HG02588 (cell line): ENCODE data around the gene SSRP1.

ENCODE experiments used
- ATAC-seq: cut with Tn5 transposase; IDR thresholded peaks from one replicate; pipeline ENCODE4 v1.9.1; 2021; ENCODE audit warnings: mild to moderate bottlenecking, moderate library complexity; ENCODE audit not compliant: unreplicated experiment

SSRP1 gene

GRCh38 chr11:57320067-57320718 lies 15.5 kb downstream of the SSRP1 start:
- ATAC-seq = no peak

DNA sequence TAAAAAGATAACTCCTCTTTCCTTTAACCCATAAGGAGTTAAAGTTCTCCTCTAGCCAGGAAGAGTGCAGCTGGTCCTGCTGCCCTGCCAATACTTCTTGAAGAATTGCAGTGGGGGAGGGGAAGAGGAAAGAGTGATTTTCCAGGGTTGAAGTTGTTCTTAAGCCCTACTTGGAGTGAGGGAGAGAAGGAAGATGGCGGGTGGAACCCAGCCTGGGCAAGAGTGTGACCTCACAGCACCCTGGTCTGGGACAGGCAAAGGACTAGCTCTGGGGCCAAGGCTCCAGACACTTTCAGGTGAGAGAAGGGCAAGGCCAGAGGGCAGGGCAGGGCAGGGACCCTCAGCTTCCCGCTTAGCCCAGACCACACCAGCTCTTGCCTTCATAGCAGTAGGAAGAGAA lies 17.5 kb downstream of the SSRP1 start:
- no peak for ATAC-seq

DNA sequence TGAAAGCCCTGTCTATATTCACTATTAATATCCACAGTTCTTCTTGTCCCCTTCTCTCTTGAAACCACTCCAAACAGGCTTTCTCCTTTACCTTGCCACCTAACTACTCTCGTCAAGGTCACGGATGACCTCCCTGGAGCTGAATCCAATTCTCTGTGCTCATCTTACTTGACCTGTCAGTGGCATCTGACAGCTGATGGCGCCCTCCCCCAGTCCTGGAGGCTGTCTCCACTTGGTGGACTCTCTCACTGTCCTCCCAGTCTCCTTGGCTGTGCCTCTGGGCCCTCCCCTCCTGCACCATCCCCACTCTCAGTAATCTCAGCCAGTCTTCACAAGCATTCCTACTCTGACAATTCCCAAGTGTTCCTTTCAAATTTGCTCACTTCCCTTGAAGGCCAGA lies 19.7 kb downstream of the SSRP1 start:
- ATAC-seq = no peak

GRCh38 chr11:57315491-57315890 lies 20.2 kb downstream of the SSRP1 start:
- ATAC-seq = no peak

GRCh38 chr11:57314221-57314973 lies 21.3 kb downstream of the SSRP1 start:
- no peak for ATAC-seq

DNA sequence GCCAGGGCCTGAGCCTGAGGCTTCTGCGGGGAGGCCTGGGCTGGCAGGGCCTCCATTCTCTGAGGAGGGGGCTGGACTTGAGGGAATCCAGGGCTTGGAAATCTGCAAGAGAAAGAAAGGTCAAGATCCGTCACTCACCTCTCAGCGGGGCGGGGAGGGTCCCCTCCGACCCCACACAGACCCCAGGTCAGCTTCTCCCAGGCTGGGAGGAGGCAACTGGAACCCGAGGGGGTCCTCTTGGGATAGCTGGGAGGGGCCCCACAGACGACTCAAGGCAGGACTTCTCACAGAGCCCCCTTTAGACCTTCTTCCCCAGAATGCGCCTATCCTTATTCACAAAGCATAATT lies 21.9 kb downstream of the SSRP1 start:
- no peak for ATAC-seq

GRCh38 chr11:57313071-57313787 lies 22.5 kb downstream of the SSRP1 start:
- ATAC-seq = no peak

GRCh38 chr11:57312511-57313021 lies 23.1 kb downstream of the SSRP1 start:
- no peak for ATAC-seq

- peak; percentile 97 for ATAC-seq
Observed at GRCh38 chr11:57311109-57311936, 24.4 kb downstream of the SSRP1 start.

DNA sequence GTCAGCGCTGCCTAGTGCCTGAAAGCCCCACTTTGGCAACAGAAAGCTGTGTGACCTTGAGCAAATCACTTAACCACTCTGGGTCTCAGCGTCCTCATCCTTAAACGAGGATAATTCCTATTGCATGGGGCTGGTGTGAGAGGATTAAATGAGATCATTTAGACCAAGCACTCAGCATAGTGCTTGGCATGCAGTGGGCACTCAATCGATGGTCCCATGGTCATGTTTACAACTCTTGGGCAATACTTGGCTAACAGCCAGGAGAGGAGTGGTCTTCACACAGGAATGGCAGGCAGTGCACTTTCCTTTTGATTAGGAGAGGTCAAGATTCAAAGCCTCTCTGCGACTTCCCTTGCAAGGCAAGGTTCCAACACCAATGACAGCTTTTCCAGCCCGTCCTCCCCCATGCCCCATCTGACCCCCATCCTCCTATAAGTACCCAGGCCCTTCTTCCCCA lies 25.0 kb downstream of the SSRP1 start:
- ATAC-seq = no peak

GRCh38 chr11:57310091-57310490 lies 25.6 kb downstream of the SSRP1 start:
- no peak for ATAC-seq

DNA sequence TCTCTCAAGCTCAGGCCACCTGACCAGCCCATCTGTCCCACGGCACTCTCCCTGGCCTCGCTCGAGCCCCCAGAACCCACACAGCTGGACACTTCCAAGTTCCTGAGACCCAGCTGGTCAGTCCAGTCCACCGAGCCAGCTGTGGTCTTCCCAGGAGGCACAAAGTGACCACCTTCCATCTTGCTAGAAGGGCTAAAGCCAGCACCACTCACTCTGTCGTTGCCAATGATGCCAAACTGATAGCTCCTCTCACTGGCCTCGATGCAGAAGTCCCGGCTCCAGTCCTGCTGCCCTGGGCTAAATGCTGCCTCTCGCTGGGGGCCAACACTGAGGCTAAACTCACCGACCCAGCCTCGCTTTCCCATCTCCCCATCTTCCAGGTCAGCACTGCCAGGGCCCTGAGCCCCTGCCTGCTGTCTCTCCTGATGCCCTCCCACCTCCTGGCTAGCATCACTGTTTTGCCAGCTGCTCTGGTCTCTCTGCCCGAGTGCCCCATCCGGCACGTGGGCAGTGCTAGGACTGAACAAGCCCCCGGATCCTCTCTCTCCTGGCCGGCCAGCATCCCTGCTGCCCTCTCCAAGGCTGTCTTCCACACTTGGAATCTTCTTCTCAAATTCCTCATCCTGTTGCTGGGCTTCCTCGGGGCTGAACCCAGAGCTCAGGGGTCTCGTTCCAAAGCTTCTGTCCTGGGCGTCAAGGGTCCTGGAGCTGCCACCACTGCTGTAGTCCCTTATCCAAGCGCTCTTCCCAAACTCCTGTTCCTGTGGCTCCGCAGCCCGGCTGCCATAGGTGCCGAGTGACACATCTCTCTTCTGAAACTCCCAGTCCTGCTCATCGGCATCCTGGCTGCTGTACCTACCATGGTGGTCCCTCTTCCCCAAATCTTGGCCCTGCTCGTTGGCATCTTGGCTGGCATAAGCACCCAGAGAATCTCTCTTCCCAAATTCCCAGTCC lies 26.3 kb downstream of the SSRP1 start:
- ATAC-seq = no peak

DNA sequence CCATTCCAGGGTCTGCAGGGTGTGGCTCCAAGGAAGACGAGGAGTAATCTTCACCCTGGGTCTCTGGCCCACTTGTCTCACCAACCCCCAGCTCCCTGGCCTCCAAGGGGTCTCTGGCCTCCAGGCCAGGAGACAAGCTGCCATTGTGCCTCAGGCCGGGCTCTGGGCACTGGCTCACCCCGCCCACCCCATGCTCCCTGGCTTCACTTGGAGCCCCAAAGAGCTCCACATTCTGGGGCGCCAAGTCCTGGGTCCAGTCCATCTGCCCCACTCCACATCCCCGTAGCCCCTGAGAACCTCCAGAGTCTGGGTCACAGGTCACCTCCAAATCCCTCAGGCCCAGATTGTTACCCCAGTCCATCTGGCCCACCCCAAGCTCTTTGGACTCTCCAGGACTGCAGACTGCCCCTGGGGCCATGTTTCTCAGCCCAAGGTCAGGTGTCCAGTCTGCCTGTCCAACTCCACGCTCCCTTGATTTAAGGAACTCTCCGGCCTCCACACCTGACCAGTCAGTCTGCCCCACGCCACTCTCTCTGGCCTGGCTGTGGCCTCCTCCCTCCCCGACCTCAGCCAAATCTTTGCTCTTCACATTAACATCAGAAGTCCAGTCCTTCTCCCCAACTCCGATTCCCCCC lies 27.1 kb downstream of the SSRP1 start:
- ATAC-seq = no peak

- no peak for ATAC-seq
Observed at GRCh38 chr11:57307666-57308270, 27.9 kb downstream of the SSRP1 start.

DNA sequence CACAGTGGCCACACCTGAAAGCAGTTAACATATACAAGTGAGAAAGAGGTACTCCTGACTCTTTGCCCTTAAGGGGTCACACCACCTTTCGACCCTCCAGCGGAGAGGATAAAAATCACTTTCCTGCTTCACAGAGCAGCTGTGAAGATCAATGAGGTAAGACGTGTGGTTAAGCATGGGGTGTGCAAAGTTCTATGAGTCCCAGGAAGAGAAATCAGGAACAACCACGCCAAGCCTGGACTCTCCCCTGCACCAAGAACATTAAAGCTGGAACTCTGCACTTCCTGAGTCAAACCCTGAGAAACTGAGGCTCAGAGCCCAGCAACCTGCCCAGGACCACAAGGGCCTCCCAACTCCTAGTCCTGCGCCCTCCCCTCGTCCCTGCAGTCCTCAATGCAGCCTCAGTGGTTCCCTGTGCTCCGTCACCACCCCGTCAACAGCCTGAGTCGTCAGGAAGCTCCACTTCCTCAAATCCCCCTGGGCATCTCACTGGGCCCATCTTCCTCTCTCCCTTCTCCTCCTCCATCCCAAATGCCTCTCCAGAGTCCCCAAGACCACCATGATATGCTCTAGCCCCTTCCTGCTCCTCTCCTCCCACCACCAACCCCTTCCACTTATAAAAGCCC lies 28.6 kb downstream of the SSRP1 start:
- no peak for ATAC-seq

GRCh38 chr11:57306161-57306876 lies 29.4 kb downstream of the SSRP1 start:
- ATAC-seq = no peak

DNA sequence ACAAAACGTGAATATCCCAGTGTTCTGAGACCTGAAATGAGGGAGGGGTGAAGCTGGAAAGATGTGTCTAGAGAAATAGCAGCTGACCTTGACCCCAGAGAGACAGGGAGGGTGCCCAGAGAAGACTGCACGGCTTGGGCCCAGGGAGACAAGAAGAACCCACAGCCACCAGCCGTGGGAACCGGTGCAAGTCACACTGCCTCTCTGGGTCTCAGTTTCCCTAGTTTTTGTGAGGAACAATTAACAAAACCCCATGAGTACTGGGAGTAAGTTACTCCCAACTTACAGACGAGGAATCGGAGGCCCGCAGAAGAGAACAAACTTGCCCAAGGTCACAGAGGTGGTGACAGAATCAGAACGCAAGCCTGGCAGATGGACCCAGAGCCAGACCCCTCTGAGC lies 30.2 kb downstream of the SSRP1 start:
- no peak for ATAC-seq
